ELR (cell line): ENCODE measurements around the gene ARV1.

Experiments used
- DNase-seq: peaks from one replicate; pipeline ENCODE4 v3.0.0-alpha.2; 2015; ENCODE audit warnings: low read depth

Gene ARV1

GRCh38 chr1:230978491-230979388 is at the start of gene ARV1, which contains the start of gene TTC13:
TSS of gene ARV1 (plus strand) at chr1:230979094. CDS start at chr1:230979106, 12 bp downstream.
TSS of gene TTC13 (minus strand) at chr1:230978861. CDS start at chr1:230978830, 31 bp downstream.
- peak; percentile 98 for DNase-seq

- DNase-seq, result no peak
Measured at GRCh38 chr1:230930986-230931385, 47.9 kb upstream of the ARV1 start.

- no peak for DNase-seq
Measured at GRCh38 chr1:230935852-230936251, 43.0 kb upstream of the ARV1 start.

DNA sequence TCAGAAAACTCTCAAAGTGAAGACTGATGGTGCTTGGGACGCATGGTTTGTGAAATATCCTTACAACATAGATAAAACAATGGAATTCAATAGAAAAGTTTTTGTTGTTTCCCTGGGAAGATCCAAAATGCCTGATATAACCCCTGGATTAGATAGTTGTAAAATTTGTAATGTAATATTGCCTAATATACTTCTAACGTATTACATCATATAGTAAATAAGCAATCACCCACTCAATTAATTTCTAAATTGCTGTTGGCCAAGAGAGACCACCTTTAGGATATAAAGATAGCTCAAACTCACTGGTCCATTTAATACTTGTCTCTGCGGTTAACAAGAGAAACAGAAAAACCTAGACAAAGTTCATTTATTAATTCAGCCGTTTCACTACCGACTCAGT is 42.4 kb upstream of the ARV1 start:
- DNase-seq, result no peak

DNA sequence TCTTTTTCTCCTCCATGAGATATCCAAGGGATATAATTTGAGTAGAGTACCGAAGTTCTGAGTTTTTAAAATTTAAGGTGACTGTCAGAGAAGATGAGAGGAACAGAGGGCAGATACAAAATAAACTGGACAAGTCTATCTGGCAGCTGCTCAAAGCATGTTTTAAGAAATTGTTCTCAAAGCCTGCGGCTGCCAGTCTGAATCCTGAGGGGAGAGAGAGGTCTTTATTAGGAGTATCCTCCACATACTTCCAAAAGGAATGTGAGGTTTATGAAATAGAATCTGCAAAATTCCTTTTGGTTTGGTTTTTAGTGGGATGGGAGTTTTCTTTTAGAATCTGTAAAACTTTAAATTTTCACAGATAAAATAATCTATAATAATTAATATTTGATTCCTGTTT is 41.5 kb upstream of the ARV1 start:
- no peak for DNase-seq

DNA sequence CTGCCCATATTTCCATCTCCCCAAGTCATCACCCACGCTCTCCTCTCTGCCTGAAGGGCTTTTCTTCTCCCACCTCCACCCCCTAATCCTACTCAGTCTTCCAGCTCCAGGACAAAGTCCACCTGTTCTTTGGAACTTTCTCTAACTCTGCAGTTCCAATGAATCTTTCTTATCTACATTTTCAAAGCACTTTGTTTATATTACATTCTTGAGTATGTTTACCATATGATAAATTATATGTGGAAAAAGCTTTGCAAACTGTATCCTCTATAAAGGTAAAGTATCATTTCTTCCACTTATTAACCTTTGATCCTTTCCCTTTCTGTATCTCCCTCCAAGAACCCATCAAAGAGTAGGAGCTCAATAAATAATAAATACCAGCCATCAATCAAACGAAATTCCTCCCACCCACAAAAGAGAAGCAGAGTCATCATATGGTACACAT is 39.9 kb upstream of the ARV1 start:
- no peak for DNase-seq

- DNase-seq, result no peak
Measured at GRCh38 chr1:230939806-230940489, 38.9 kb upstream of the ARV1 start.

DNA sequence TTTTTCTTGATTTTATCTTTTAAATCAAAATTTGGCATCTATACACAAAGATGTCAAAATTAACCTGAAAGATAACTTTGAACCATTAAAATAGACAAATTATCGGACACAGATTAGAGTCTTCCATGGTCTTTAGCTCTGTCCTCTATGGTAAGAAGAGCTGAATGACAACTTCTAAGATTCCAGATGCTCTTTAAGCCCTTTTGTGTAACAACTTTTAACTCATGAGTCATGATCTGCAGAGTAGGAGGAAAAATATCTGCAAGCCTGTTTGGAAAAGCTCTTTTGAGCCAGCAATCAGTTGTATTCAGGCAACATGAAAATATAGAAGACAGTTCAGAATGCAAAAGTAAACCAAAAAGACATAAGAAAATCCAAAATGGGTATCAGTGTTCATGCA is 38.0 kb upstream of the ARV1 start:
- DNase-seq, result no peak

DNA sequence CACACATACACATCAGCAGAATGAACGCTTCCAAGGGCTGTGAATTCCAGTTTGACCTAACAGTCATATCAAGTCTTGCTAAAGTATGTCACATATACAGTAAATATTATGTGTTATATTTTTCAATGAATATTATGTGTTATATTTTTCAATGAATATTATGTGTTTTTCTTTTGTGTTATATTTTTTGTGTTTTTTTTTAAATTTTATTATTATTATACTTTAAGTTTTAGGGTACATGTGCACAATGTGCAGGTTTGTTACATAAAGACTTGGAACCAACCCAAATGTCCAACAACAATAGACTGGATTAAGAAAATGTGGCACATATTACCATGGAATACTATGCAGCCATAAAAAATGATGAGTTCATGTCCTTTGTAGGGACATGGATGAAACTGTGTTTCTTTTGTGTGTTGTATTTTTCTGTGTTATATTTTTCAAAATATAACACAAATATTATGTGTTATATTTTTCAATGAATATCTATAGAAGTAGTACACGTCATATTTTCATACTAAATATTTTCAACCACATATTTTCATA is 35.8 kb upstream of the ARV1 start:
- DNase-seq, result no peak

- no peak for DNase-seq
Measured at GRCh38 chr1:230948301-230948700, 30.6 kb upstream of the ARV1 start.

GRCh38 chr1:230948903-230949302 is 30.0 kb upstream of the ARV1 start:
- DNase-seq, result no peak

DNA sequence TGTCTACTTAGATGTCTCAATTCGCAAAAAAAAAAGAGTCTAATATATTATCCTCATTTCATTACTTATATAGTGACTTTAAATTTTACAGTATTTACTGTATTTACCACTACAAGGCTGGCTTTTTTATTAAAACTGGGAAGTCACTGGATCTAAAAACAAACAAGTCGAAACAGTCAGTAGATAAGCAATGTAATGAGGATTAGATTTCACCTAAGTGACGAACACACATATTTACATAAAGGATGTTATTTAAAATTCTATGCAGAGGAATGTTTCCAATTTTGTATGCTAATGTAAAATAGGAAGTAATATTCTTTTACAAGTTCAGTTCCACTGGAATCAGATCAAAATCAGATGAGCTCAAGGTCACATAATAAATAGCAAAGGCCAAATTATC is 28.5 kb upstream of the ARV1 start:
- DNase-seq, result no peak

DNA sequence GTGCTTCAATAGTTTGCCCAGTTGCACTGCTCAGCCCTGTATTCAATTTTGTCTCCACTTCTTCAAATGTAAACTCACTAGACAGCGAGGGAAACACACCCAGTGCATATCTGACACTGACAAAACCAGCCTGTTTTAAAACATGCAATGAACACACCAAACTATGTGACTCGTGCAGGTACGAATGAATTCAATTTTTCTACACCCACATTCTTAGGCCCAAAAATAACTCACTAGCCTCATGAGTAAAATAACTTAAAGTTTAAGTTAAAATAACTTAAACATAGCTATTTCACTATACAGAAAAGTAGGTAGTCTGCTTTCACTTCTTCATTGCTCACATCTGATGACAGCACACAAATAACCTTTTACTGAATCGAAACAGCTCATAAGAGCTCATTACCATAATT is 21.3 kb upstream of the ARV1 start:
- no peak for DNase-seq

- DNase-seq, result no peak
Measured at GRCh38 chr1:230958370-230958769, 20.5 kb upstream of the ARV1 start.

DNA sequence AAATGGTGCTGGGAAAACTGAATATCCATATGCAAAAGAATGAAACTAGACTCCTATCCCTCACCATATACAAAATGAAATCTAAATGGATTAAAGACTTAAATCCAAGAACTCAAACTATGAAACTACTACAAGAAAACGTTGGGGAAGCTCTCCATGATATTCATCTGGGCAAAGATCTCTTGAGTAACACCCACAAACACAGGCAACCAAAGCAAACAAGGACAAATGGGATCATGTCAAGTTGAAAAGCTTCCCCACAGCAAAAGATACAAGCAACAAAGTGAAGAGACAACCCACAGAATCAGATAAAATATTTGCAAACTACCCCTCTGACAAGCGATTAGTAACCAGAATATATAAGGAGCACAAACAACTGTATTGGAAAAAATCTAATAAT is 14.0 kb upstream of the ARV1 start:
- no peak for DNase-seq

DNA sequence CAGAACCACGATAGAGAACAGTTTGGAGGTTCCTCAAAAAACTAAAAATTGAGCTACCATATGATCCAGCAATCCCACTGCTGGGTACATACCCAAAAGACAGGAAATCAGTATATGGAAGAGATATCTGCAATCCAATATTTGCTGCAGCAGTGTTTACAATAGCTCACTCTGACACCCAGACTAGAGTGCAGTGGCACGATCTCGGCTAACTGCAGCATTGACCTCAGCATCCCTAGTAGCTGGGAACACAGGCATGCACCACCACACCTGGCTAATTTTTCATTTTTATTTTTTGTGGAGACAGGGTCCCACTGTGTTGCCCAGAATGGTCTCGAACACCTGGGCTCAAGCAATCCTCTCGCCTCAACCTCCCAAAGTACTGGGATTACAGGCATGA is 13.4 kb upstream of the ARV1 start:
- no peak for DNase-seq

- no peak for DNase-seq
Measured at GRCh38 chr1:230966358-230966873, 12.5 kb upstream of the ARV1 start.

DNA sequence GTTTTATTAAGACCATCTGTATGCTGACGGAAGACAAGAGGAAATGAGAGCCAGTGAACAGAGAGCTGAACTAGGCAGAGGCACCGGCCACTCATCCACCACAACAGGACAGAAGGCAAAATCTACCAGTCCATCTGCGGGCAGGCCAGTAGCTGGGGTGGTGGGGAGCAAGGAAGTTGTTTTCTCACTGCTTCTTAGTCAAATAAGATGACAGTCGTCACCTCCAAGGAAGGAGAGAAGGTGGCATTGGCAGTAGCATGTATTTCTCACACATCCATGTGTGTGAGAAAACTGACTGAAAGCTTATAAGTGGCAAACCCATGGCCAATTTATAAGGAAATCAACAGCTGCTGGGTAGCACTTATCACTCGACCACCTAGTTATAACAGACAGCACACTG is 8.5 kb upstream of the ARV1 start:
- DNase-seq, result no peak

DNA sequence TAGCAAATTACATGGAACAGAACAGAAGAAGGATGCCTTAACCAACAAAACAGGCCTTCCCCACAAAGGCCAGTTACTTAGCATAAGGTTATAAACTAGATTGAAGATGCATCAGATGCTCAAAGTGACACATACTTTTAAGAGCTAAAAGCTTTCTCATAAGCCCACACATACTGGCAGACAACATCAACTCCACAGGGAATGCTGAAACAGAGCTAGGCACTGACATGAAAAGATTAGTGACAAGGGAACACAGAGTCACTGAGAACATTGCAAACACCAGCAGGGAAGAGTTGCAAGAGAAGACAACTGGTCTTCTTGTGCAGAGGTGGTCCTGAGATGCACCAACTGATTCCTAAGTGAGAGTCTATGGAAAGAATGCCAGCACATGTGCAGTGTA is 7.1 kb upstream of the ARV1 start:
- no peak for DNase-seq

DNA sequence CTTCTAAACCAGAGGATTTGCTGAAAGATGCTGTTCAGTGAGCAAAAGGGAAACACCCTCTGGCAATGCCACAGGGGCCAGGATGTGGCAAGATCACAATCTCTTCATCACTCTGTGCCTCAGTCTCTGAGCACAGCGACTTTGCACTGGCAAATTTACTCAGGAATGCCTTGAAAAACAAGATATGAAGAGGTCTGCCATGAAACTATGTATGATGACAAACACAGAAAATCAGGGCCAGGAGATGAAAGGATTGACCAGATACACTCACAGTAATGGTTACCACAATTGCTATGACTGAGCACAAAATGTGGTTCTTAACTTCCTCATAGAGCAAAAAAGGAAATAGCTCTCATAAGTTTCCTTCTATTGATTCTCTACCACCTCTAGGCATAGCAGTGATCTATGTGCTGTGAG is 6.0 kb upstream of the ARV1 start:
- peak; percentile 47 for DNase-seq

DNA sequence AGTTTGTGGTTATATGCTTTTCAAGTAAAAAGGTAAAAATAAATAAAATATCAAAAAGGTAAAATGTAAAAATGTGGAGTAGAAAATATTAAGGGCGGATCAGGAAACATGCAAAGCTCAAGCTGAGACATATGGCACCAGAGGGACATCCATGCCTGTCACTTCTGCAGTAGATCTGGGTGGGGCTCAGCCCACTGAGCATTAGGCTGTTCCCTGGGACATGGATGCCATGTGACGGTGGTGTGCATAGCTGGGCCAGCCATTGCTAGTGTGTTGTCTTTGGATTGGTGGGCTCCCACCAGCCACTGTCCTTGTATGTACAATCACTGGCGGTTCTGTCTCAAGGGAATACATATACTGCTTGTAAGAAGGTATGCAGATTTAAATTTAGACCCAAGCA is 3.3 kb upstream of the ARV1 start:
- DNase-seq, result no peak

GRCh38 chr1:230976360-230976759 is 2.5 kb upstream of the ARV1 start:
- DNase-seq, result no peak
